ENCODE measurements around the gene SCRN1.

Gene SCRN1

GRCh38 chr7:29890251-29890650 lies 99.3 kb downstream of the SCRN1 start:
- Mint-ChIP-seq H3K4me3 (no peak overlapping the region), H3K9me3 (no peaks in the 10 kb centered on the region), H3K27me3 (ENCODE audit: low read depth) (peaks cover 4% of the 10 kb centered on the region), H3K36me3 (ENCODE audit: low read depth) (no peaks in the 10 kb centered on the region), H3K27ac (no peak overlapping the region), H3K4me1 (ENCODE audit: low read depth) (no peaks in the 10 kb centered on the region)

- no peaks in the 10 kb centered on the region for H3K36me3 Mint-ChIP-seq (ENCODE audit: low read depth)
- no peaks in the 10 kb centered on the region for H3K4me1 Mint-ChIP-seq (ENCODE audit: low read depth)
- H3K4me3 Mint-ChIP-seq: no peak overlapping the region
- H3K9me3 Mint-ChIP-seq: no peaks in the 10 kb centered on the region
- H3K27ac Mint-ChIP-seq: no peak overlapping the region
- peaks cover 13% of the 10 kb centered on the region for H3K27me3 Mint-ChIP-seq (ENCODE audit: low read depth)
Observed at GRCh38 chr7:29889288-29889687, 100.3 kb downstream of the SCRN1 start.

- H3K36me3 Mint-ChIP-seq (ENCODE audit: low read depth): no peaks in the 10 kb centered on the region
- H3K9me3 Mint-ChIP-seq: no peaks in the 10 kb centered on the region
- H3K4me1 Mint-ChIP-seq (ENCODE audit: low read depth): no peaks in the 10 kb centered on the region
- peaks cover 19% of the 10 kb centered on the region for H3K27me3 Mint-ChIP-seq (ENCODE audit: low read depth)
- no peak overlapping the region for H3K27ac Mint-ChIP-seq
- no peak overlapping the region for H3K4me3 Mint-ChIP-seq
Observed at GRCh38 chr7:29888006-29888405, 101.6 kb downstream of the SCRN1 start.

- H3K27me3 Mint-ChIP-seq (ENCODE audit: low read depth): peaks cover 24% of the 10 kb centered on the region
- no peaks in the 10 kb centered on the region for H3K36me3 Mint-ChIP-seq (ENCODE audit: low read depth)
- H3K27ac Mint-ChIP-seq: no peak overlapping the region
- H3K4me3 Mint-ChIP-seq: no peak overlapping the region
- H3K4me1 Mint-ChIP-seq (ENCODE audit: low read depth): no peaks in the 10 kb centered on the region
- no peaks in the 10 kb centered on the region for H3K9me3 Mint-ChIP-seq
Observed at GRCh38 chr7:29886827-29887226, 102.8 kb downstream of the SCRN1 start.

- H3K27ac Mint-ChIP-seq: no peak overlapping the region
- H3K4me1 Mint-ChIP-seq (ENCODE audit: low read depth): no peaks in the 10 kb centered on the region
- H3K27me3 Mint-ChIP-seq (ENCODE audit: low read depth): peaks cover 24% of the 10 kb centered on the region
- no peak overlapping the region for H3K4me3 Mint-ChIP-seq
- no peaks in the 10 kb centered on the region for H3K36me3 Mint-ChIP-seq (ENCODE audit: low read depth)
- no peaks in the 10 kb centered on the region for H3K9me3 Mint-ChIP-seq
Observed at GRCh38 chr7:29885626-29886025, 104.0 kb downstream of the SCRN1 start.

- peaks cover 24% of the 10 kb centered on the region for H3K27me3 Mint-ChIP-seq (ENCODE audit: low read depth)
- no peak overlapping the region for H3K4me3 Mint-ChIP-seq
- no peaks in the 10 kb centered on the region for H3K36me3 Mint-ChIP-seq (ENCODE audit: low read depth)
- H3K4me1 Mint-ChIP-seq (ENCODE audit: low read depth): no peaks in the 10 kb centered on the region
- no peak overlapping the region for H3K27ac Mint-ChIP-seq
- no peaks in the 10 kb centered on the region for H3K9me3 Mint-ChIP-seq
Observed at GRCh38 chr7:29884399-29885272, 105.0 kb downstream of the SCRN1 start.

- Mint-ChIP-seq H3K4me1 (ENCODE audit: low read depth) (no peaks in the 10 kb centered on the region), H3K27ac (no peak overlapping the region), H3K4me3 (no peak overlapping the region), H3K36me3 (ENCODE audit: low read depth) (no peaks in the 10 kb centered on the region), H3K9me3 (no peaks in the 10 kb centered on the region), H3K27me3 (ENCODE audit: low read depth) (peaks cover 25% of the 10 kb centered on the region)
Observed at GRCh38 chr7:29883462-29884398, 105.9 kb downstream of the SCRN1 start.

GRCh38 chr7:29882481-29882880 lies 107.1 kb downstream of the SCRN1 start:
- peaks cover 32% of the 10 kb centered on the region for H3K27me3 Mint-ChIP-seq (ENCODE audit: low read depth)
- H3K36me3 Mint-ChIP-seq (ENCODE audit: low read depth): no peaks in the 10 kb centered on the region
- H3K4me1 Mint-ChIP-seq (ENCODE audit: low read depth): no peaks in the 10 kb centered on the region
- H3K4me3 Mint-ChIP-seq: no peak overlapping the region
- no peak overlapping the region for H3K27ac Mint-ChIP-seq
- H3K9me3 Mint-ChIP-seq: no peaks in the 10 kb centered on the region

GRCh38 chr7:29881724-29882123 lies 107.9 kb downstream of the SCRN1 start:
- Mint-ChIP-seq H3K36me3 (ENCODE audit: low read depth) (no peaks in the 10 kb centered on the region), H3K27ac (no peak overlapping the region), H3K4me1 (ENCODE audit: low read depth) (no peaks in the 10 kb centered on the region), H3K27me3 (ENCODE audit: low read depth) (peaks cover 35% of the 10 kb centered on the region), H3K9me3 (no peaks in the 10 kb centered on the region), H3K4me3 (no peak overlapping the region)

- no peaks in the 10 kb centered on the region for H3K4me1 Mint-ChIP-seq (ENCODE audit: low read depth)
- no peaks in the 10 kb centered on the region for H3K36me3 Mint-ChIP-seq (ENCODE audit: low read depth)
- no peaks in the 10 kb centered on the region for H3K9me3 Mint-ChIP-seq
- H3K27ac Mint-ChIP-seq: no peak overlapping the region
- no peak overlapping the region for H3K4me3 Mint-ChIP-seq
- peaks cover 24% of the 10 kb centered on the region for H3K27me3 Mint-ChIP-seq (ENCODE audit: low read depth)
Observed at GRCh38 chr7:29879609-29880008, 110.0 kb downstream of the SCRN1 start.

- Mint-ChIP-seq H3K27ac (no peak overlapping the region), H3K27me3 (ENCODE audit: low read depth) (peaks cover 21% of the 10 kb centered on the region), H3K4me1 (ENCODE audit: low read depth) (no peaks in the 10 kb centered on the region), H3K4me3 (no peak overlapping the region), H3K36me3 (ENCODE audit: low read depth) (no peaks in the 10 kb centered on the region), H3K9me3 (no peaks in the 10 kb centered on the region)
Observed at GRCh38 chr7:29878081-29878688, 111.4 kb downstream of the SCRN1 start.

GRCh38 chr7:29877196-29877595 lies 112.4 kb downstream of the SCRN1 start:
- no peak overlapping the region for H3K27ac Mint-ChIP-seq
- no peaks in the 10 kb centered on the region for H3K9me3 Mint-ChIP-seq
- no peaks in the 10 kb centered on the region for H3K36me3 Mint-ChIP-seq (ENCODE audit: low read depth)
- H3K4me1 Mint-ChIP-seq (ENCODE audit: low read depth): no peaks in the 10 kb centered on the region
- peaks cover 15% of the 10 kb centered on the region for H3K27me3 Mint-ChIP-seq (ENCODE audit: low read depth)
- H3K4me3 Mint-ChIP-seq: no peak overlapping the region

GRCh38 chr7:29875741-29876140 lies 113.9 kb downstream of the SCRN1 start:
- H3K27me3 Mint-ChIP-seq (ENCODE audit: low read depth): peaks cover 15% of the 10 kb centered on the region
- no peaks in the 10 kb centered on the region for H3K4me1 Mint-ChIP-seq (ENCODE audit: low read depth)
- no peaks in the 10 kb centered on the region for H3K36me3 Mint-ChIP-seq (ENCODE audit: low read depth)
- no peaks in the 10 kb centered on the region for H3K9me3 Mint-ChIP-seq
- no peak overlapping the region for H3K4me3 Mint-ChIP-seq
- no peak overlapping the region for H3K27ac Mint-ChIP-seq

GRCh38 chr7:29873644-29874294 lies 115.8 kb downstream of the SCRN1 start:
- no peak overlapping the region for H3K27ac Mint-ChIP-seq

More at GRCh38 chr7:29873644-29874294, 115.8 kb downstream of the SCRN1 start:
- peaks cover 14% of the 10 kb centered on the region for H3K27me3 Mint-ChIP-seq (ENCODE audit: low read depth)
- H3K36me3 Mint-ChIP-seq (ENCODE audit: low read depth): no peaks in the 10 kb centered on the region
- no peak overlapping the region for H3K4me3 Mint-ChIP-seq
- no peaks in the 10 kb centered on the region for H3K9me3 Mint-ChIP-seq
- H3K4me1 Mint-ChIP-seq (ENCODE audit: low read depth): no peaks in the 10 kb centered on the region

All from T-helper 1 cell treated with Interleukin-12 subunit alpha and Interleukin-12 subunit beta and Interleukin-4 antibody, amounts not matched to agents 30 μg/mL and 1 μg/mL, for 36 hours (primary cell).